ENCODE results near the gene PCGF6. TPM values are rescaled to one million over a fixed set of nuclear protein-coding genes. Genes with fewer than 3 reads are reported as not detected.
A peak's percentile ranks its signal among the peaks of the same experiment; 100 is the strongest.
"Not testable (repeated sequence)": the region's sequence is repeated elsewhere in the genome, so short reads cannot be mapped to it uniquely, and the experiment has no call there.

Gene PCGF6
- total RNA-seq, 1 experiment from 2014 or later = 19.2 TPM

- TF ChIP-seq USF2 (CRISPR knock-in tag; IDR thresholded peaks at IDR 0.05) (peak; percentile 63), FOXK1 (CRISPR knock-in tag; IDR thresholded peaks at IDR 0.05) (peak; percentile 96), ZNF396 (CRISPR knock-in tag; IDR thresholded peaks at IDR 0.05; ENCODE audit: borderline replicate concordance) (no peak), ZNF512 (CRISPR knock-in tag; IDR thresholded peaks at IDR 0.05; ENCODE audit: borderline replicate concordance) (no peak), AR (CRISPR knock-in tag; IDR thresholded peaks at IDR 0.05) (no peak), TEAD1 (CRISPR knock-in tag; IDR thresholded peaks at IDR 0.05) (peak; percentile 92), HMGXB4 (CRISPR knock-in tag; IDR thresholded peaks at IDR 0.05) (peak; percentile 87; the same call in 1 of the 2 replicates), MAX (CRISPR knock-in tag; IDR thresholded peaks at IDR 0.05) (peak; percentile 64), NR2C2 (CRISPR knock-in tag; IDR thresholded peaks at IDR 0.05) (no peak), ZNF317 (CRISPR knock-in tag; IDR thresholded peaks at IDR 0.05; ENCODE audit: borderline replicate concordance, low read depth) (no peak), ELF4 (CRISPR knock-in tag; IDR thresholded peaks at IDR 0.05; ENCODE audit: low read depth) (0 out of 2 replicates have a peak, but pooled peaks have one; percentile 27)
Observed at GRCh38 chr10:103367782-103368518, 17.0 kb upstream of the PCGF6 start, which contains the start of gene TAF5 (continued).

GRCh38 chr10:103367379-103367781 is 16.4 kb upstream of the PCGF6 start:
- TF ChIP-seq NFATC4 (CRISPR knock-in tag; IDR thresholded peaks at IDR 0.05) = no peak
- no peak for TF ChIP-seq E2F1 (CRISPR knock-in tag; IDR thresholded peaks at IDR 0.05)
- TF ChIP-seq FOXP4 (CRISPR knock-in tag; IDR thresholded peaks at IDR 0.05) = no peak
- TF ChIP-seq MAX (CRISPR knock-in tag; IDR thresholded peaks at IDR 0.05) = no peak
- no peak for DNase-seq (ENCODE audit: low spot score)
- H3K4me1 Mint-ChIP-seq = peaks cover 5% of the 10 kb centered on the region; the same call in 1 of the 2 replicates
- H3K27me3 Mint-ChIP-seq (ENCODE audit: low read depth) = no peaks in the 10 kb centered on the region
- H3K36me3 Mint-ChIP-seq = no peaks in the 10 kb centered on the region
- ChIA-PET POLR2A (interaction anchor here (0.6 kb wide), 2 partner anchors 17 to 716 kb away, joined by 3 to 4 read pairs; no protein-coding TSS in a partner anchor), CTCF (interaction anchor here (0.6 to 1.4 kb wide), 3 partner anchors 34 to 432 kb away, joined by 3 to 4 read pairs (median 3); no protein-coding TSS in a partner anchor)
- peak overlapping the region; percentile 94 for H3K27ac Mint-ChIP-seq
- H3K4me3 Mint-ChIP-seq = peak overlapping the region; percentile 78
- peaks cover 3% of the 10 kb centered on the region; the same call in 1 of the 2 replicates for H3K9me3 Mint-ChIP-seq
- no peak for ATAC-seq

- ATAC-seq, CTCF ChIA-PET: not testable (repeated sequence)
Observed at GRCh38 chr10:103360791-103361190, 9.9 kb upstream of the PCGF6 start.

GRCh38 chr10:103359493-103359892 is 8.6 kb upstream of the PCGF6 start:
- H3K9me3 Mint-ChIP-seq; ATAC-seq; H3K4me3 Mint-ChIP-seq; H3K27ac Mint-ChIP-seq; CTCF ChIA-PET; DNase-seq (ENCODE audit: low spot score); H3K27me3 Mint-ChIP-seq (ENCODE audit: low read depth); H3K36me3 Mint-ChIP-seq; H3K4me1 Mint-ChIP-seq: not testable (repeated sequence)
- POLR2A ChIA-PET = interaction anchor here (1.2 kb wide), 1 partner anchor 8 kb away, joined by 6 read pairs; the partner anchor contains the start of gene PCGF6

More at GRCh38 chr10:103360791-103361190, 9.9 kb upstream of the PCGF6 start:
- H3K27me3 Mint-ChIP-seq (ENCODE audit: low read depth); H3K27ac Mint-ChIP-seq; H3K4me1 Mint-ChIP-seq; H3K9me3 Mint-ChIP-seq; DNase-seq (ENCODE audit: low spot score); H3K36me3 Mint-ChIP-seq; H3K4me3 Mint-ChIP-seq: not testable (repeated sequence)
- POLR2A ChIA-PET = interaction anchor here (1.1 kb wide), 1 partner anchor 33 kb away, joined by 3 read pairs; no protein-coding TSS in a partner anchor
